IPS DF 4.7 (cell line): Measurements from ENCODE around the gene RSF1.
A peak's percentile ranks its signal among the peaks of the same experiment; 100 is the strongest.

ENCODE experiments used
- DNase-seq: peaks from one replicate; pipeline ENCODE4 v3.0.0-alpha.2; 2013; ENCODE audit warnings: low spot score; ENCODE audit errors: extremely low read depth

RSF1 gene

DNA sequence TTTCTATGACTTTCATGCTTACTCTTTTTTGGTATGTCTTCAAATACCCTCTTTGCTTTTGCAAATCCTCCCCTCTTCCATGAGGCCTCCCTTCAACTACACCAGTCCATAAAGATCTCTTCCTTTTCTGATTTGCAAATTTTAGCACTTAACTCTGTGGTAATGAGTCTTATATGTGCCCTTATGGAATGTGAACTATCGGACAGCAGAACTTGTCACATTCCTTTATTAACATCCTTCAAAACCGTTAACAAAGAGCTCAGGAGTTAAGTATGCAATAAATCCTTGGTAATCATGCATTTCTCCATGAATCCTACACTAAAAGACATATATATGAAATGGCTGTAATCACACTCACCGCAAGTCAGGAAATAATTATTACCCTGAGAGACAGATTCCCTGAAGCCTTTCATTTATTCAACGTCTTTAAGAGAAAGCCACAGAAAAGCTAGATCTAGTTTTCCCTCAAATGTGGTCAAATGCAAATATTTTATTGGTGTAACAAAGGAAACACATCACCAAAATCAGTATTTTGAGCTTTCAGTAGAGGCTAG lies 190.3 kb downstream of the RSF1 start:
- no peak for DNase-seq

DNA sequence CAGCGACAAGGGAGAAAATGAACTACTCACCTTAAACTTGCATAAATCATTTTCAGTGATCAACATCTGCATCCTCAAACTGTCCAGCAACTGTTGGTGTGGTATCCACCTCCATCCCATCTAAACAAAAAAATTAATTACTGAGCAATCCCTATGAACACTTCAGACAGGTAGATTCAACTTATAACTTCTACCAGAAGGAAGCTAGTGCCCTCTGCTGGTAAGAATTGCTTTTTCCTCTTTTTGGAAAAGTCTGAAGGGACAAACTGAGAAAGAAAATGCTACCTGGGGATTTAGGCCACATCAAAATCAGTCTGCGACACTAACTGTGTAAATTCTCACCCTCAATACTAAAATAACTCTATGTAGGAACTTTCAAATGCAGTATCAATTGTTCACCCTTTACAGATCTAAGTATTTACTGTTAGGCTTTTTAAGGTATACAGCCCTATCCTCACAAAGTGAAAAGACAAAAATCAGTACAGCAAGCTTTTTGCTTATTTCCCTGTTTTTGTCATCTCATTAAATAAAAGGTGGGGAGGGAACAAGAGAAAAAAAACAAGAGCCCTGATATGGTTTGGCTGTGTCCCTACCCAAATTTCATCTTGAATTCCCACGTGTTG lies 200.8 kb downstream of the RSF1 start:
- DNase-seq: peak; percentile 30

DNA sequence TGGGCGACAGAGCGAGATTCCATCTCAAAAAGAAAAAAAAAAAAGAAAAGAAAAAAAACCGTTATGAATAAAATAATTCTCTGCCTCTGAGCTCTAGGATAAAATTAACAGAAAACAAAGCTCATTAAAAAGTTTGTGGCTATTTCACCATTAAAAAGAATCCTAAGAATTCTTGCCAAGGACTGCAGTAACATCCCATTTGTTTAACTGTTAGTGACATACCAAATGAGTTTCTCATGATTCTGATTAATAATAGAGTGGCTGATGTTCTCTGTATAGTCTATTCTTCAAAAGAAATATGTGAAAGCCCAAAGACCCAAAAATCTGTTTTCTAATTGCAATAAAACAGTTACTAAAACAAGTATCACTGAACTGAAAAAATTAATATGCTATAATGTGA lies 202.6 kb downstream of the RSF1 start:
- no peak for DNase-seq

DNA sequence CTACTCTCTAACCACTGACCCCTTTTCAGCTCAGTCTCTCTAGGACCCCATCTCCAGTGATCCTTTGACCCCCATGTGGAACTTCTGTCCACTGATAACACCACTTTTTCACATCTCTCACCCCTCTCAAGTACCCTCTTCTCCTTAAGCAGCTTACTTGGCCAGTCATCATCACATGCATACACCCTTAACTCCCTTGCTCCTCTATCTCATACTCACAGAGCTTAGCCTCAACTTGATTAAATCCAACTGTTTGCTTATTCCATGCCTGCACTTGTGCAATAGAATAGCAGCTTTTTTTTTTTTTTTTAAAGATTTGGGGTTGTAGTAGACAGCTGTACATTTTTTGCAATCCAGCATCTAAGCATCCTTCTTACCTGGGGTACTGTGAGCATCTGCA lies 208.6 kb downstream of the RSF1 start:
- no peak for DNase-seq
